HG03095 (cell line): ENCODE measurements around the gene PLA2G12B.
"Not testable (repeated sequence)": the region's sequence is repeated elsewhere in the genome, so short reads cannot be mapped to it uniquely, and the experiment has no call there.

Source experiments
- ATAC-seq: cut with Tn5 transposase; IDR thresholded peaks from one replicate; pipeline ENCODE4 v1.9.1; 2021; ENCODE audit warnings: moderate library complexity; ENCODE audit not compliant: unreplicated experiment

Gene PLA2G12B

DNA sequence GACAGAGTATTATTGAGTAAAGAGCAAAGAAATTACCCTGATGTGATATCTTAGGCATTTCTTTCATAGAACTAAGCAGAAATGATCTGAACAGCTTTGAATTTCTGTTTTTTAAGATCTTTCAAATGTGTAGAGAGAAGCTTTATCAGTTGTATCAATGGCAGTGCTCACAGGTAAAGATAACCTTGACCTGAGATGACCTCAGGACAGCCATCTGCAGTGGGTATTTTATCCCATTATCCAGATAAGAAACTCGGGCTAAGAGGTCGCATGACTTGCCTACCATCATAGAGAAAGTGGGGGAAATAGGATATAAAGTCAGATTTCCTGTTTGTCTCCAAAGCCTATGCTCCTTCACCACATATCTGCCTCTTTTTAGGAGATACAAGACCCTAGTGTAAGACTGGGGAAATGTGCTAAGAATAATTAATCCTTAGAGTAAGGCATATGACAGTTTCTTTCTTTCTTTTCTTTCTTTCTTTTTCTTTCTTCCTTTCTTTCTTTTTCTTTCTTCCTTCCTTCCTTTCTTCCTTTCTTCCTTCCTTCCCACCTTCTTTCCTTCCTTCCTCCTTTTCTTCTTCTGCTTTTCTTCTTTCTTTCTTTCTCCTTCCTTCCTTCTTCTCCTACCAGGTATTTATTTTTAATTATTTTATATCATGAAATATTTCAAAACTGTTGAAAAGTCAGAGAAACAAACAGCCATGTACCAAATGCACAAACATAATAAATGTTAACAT, 10.9 kb downstream of the PLA2G12B start:
- ATAC-seq = no peak

DNA sequence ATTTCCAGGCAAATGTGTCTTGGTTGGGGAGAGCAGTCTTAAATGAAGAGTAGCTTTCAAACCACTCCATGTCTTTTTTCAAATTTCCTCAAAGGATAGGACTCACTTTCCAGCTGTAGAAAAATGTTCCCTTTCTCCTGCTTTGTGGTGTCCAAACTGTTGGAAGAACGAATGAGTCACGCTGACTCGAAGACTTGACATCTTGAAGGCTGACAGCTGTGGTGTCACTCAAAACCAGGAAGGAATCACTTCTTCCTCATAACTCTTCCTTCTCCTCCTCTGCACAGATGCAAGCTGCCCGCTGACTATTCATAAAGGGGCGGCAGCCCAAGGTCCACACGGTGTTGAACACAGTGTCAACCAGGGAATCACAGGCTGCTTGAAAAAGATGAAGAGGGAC, 19.2 kb downstream of the PLA2G12B start:
- no peak for ATAC-seq

DNA sequence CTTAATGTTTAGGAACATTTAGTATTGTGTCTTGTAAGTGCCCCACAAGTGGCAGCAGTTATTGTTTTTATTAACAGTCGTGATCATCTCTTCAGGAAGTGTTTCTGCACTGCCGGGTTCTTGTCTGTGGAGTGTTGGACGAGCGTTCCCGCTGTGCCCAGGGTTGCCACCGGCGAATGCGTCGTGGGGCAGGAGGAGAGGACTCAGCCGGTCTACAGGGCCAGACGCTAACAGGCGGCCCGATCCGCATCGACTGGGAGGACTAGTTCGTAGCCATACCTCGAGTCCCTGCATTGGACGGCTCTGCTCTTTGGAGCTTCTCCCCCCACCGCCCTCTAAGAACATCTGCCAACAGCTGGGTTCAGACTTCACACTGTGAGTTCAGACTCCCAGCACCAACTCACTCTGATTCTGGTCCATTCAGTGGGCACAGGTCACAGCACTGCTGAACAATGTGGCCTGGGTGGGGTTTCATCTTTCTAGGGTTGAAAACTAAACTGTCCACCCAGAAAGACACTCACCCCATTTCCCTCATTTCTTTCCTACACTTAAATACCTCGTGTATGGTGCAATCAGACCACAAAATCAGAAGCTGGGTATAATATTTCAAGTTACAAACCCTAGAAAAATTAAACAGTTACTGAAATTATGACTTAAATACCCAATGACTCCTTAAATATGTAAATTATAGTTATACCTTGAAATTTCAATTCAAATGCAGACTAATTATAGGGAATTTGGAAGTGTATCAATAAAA, 22.2 kb downstream of the PLA2G12B start:
- ATAC-seq = no peak

DNA sequence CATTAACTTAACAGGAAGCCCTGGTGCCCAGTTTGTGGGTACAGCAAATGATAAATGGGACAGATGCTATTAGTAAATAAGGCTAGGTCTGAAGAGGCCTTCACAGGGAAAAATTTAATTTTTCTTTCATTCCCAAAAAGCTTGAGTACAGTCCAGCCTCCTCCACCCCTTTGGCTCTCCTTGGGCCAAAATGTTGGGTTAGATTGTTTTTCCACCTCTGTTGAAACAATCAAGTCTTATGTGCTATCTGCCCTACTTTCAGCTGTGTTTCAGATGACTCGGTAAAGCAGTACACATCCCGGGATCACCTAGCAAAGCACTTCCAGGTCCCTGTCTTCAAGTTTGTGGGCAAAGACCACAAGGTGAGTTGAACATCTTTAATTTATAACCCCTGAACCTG, 24.3 kb downstream of the PLA2G12B start:
- ATAC-seq = no peak

DNA sequence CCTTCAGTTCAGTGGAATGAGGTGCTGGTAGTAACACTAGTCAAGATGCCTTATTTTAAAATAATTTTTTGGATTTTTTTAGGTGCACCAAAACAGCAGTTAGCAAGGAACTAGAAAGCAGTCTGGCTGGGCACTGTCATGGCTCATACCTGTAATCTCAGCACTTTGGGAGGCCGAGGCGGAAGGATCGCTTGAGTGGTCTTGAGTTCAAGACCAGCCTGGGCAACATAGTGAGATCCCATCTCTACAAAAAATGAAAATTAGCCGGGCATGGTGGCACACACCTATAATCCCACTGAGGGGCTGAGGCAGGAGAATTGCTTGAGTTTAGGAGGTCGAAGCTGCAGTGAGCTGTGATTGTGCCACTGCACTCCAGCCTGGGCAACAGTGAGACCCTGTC, 25.8 kb downstream of the PLA2G12B start:
- ATAC-seq = no peak

DNA sequence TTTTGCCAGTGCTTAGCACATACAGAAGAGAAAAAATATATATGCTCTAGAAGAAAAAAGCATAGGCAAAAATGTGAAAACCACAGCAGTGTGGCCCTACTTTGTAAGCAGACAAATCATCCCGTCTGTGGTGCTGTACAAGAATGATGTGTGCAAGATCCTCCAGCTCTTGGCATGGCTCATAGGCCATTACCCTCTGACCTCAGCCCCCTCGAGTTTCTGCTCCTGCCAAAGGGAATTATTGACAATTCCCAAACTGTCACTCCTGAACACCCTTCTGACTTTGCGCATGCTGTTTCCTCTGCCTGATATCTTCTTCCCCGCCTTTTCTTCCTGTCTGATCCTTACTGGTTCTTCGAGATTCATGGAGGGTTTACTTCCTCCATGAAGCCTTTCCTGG, 27.1 kb downstream of the PLA2G12B start:
- no peak for ATAC-seq

DNA sequence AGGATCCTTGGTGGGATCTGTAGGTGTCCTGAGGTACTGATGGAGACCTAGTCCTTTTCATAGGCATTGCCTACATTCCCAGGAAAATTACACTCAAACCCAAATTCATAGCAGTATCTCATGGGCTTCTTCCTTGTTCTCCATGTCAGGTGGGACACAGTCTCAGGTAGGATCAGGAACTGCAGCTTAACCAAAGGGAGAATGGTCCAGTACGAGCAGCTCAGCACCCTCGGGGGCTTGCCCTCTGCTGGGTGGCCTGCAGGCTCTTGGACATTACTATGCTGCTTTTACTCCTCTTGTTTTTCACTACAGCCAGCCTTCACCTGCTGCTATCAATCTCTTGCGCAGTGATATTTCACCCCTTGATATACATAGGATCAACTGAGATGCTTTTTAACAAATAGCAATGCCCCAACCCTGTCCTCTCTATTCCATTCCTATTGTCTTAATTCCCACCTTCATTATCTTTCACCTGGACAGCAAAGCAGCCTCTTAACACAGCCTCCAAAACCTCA, 28.6 kb downstream of the PLA2G12B start:
- ATAC-seq = no peak

DNA sequence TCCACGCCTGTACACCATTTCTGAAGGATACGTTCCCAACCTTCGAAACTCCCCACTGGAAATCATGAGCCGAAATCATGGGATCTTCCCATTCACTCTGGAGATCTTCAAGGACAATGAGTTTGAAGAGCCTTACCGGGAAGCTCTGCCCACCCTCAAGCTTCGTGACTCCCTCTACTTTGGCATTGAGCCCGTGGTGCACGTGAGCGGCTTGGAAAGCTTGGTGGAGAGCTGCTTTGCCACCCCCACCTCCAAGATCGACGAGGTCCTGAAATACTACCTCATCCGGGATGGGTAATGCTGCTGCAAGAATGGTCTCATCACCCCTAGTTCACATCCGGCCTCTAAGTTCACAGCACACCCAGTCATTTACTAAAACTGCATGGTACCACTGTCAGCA, 30.3 kb downstream of the PLA2G12B start:
- no peak for ATAC-seq

DNA sequence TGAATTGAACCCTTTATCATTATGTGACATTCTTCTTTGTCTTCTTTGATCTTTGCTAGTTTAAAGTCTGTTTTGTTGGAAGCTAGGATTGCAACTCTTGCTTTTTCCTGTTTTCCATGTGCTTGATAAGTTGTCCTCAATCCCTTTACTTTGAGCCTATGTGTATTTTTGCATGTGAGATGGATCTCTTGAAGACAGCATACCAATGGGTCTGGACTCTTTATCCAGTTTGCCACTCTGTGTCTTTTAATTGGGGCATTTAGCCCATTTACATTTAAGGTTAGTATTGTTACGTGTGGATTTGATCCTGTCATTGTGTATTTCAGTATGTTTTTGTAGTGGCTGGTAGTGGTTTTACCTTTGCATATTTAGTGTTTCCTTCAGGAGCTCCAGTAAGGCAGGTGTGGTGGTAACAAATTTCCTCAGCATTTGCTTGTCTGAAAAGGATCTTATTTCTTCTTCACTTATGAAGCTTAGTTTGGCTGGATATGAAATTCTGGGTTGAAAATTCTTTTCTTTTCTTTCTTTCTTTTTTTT, 33.4 kb downstream of the PLA2G12B start:
- ATAC-seq = not testable (repeated sequence)

DNA sequence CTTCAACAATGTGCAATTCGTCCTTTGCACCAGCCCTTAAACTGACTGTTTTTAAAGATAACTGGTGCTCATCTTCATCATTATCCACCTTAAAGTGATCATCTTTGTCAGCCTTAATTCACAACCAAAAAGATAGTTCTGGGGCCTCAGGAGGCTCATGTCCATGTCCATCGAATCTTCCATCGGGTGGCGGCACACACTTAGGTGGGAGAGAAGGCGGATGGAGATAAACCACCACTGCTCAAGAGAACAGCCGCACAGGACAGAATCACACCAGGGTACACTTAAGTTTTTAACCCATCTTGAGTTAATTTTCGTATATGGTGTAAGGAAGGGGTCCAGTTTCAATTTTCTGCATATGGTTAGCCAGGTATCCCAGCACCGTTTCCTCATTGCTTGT, 36.3 kb downstream of the PLA2G12B start:
- no peak for ATAC-seq

DNA sequence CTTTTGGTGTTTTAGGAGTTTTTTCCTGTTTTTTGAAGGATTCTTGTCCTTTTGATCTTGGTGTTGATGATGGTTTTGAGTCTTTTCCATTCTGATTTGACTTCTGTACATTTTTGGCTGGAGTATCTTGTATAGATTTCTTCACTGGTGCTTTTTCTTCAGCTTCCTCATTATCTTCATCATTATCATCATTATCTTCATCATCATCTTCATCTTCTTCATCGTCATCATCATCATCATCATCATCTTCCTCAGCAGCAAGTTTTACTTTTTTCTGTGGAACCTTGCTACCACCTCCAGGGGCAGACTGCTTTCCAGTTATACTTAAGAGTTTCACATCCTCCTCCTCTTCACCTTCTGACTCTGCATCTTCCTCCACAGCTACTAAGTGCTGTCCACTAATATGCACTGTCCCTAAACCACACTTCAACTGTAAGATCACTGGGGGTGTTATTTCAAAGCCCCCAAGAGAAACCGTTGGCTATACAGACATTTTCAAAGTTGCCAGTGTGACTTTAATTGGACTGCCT, 36.7 kb downstream of the PLA2G12B start:
- not testable (repeated sequence) for ATAC-seq

DNA sequence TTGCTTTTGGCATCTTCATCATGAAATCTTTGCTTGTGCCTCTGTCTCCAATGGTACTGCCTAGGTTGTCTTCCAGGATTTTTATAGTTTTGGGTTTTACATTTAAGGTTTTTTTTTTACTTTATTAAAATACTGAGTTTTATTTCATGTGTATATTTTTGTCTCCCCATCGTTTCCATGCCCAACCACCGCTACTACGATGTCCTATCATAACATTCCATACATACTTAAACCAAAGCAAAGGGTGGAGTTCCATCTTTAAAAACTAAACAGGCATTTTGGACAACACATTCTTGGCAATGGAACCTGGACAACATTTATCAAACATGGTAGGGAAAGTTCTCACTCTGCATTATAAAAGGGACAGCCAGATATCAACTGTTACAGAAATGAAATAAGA, 37.4 kb downstream of the PLA2G12B start:
- not testable (repeated sequence) for ATAC-seq

DNA sequence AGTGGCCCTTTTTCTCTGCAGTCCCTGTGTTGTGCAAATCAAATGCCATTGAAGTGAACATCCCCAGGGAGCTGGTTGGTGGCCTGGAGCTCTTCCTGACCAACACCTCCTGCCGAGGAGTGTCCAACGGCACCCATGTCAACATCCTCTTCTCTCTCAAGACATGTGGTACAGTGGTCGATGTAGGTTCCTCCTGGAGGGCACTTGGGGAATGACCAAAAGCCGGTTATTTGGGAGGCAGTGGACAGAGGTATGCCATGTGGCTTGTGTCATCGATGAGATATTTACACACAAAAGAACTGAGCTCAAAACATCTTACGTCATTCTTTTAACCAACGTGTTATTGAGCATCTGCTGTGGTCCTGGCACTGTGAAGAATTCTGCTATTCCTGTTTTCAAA, 41.3 kb downstream of the PLA2G12B start:
- ATAC-seq = no peak

DNA sequence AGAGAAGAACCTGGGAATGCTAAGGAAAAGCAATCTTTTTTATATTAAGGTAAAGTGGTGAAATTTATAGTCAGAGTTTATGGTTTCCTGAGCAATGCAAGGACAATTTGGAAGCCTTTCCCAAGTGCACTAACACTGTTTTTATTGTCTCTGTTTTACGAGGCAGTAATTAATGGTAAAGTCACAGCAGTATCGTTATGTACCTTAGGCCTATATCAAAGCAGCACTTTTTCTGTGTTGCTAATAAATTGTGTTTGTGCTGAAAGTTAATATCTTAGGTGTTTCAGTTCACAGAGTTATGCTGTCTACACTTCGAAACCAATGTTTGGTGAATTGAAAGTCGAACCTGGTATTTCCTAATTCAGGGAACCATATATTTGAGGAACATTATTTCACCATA, 41.9 kb downstream of the PLA2G12B start:
- no peak for ATAC-seq

DNA sequence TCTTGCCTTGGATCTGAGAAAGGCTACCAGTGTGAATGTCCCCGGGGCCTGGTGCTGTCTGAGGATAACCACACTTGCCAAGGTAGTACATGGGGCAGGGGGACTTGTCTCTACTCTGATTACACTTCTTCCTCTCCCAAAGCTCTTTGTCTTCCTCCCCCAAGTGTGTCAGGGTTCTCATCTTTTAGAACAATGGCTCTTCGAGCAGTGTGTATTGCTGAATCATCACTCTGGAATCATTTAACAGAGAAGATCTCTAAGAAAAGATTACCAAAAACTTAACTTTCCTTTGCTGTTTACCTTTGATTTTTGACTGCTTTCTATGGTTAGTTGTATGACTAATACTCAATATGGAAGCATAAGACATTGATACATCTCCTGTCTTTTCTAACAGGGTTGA, 42.8 kb downstream of the PLA2G12B start:
- no peak for ATAC-seq

DNA sequence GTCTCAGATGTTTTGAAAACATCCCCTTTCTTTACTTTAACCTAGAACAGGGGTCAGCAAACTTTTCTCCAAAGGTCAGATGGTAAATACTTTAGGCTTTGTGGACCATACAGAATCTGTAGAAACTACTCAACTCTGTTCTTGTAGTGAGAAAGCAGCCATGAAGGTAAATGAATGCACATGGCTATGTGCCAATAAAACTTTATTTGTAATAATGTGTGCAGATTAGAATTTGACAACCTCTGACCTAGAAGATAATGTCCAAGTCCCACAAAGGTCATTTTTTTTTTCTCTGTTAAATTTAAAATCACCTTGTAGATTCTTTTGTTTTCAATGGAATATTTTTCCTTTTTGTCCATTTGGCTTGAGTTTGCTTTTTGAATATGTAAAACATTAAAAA, 43.9 kb downstream of the PLA2G12B start:
- ATAC-seq = no peak

DNA sequence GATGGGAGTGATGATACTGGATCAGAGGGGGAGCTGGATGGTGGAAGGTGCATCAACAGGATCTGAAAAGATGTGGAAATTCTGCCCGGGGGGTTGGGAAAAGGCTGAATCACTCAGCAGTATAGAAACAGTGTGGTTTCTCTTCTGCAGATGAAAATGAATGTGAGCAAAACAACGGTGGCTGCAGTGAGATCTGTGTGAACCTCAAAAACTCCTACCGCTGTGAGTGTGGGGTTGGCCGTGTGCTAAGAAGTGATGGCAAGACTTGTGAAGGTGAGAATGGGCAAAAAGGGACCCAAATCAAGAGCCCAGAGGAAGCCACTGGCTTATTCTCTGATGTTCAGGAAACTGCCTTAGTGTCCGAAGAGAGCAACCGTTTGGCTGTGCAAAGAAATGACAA, 48.2 kb downstream of the PLA2G12B start:
- no peak for ATAC-seq

DNA sequence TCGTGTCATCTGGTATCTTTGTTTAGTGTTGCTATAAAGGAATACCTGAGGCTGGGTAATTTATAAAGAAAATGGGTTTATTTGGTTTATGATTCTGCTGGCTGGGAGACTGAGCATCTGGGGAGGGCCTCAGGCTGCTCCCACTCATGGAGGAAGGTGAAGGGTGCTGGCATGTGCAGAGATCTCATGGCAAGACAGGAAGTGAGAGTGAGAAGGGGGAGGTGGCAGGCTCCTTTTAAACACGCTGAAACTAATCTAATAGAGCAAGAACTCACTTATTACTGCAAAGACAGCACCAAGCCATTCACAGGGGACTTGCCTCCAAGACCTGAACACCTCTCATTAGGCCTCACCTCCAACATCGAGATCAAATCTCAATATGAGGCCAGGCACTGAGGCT, 49.8 kb downstream of the PLA2G12B start:
- ATAC-seq = no peak

DNA sequence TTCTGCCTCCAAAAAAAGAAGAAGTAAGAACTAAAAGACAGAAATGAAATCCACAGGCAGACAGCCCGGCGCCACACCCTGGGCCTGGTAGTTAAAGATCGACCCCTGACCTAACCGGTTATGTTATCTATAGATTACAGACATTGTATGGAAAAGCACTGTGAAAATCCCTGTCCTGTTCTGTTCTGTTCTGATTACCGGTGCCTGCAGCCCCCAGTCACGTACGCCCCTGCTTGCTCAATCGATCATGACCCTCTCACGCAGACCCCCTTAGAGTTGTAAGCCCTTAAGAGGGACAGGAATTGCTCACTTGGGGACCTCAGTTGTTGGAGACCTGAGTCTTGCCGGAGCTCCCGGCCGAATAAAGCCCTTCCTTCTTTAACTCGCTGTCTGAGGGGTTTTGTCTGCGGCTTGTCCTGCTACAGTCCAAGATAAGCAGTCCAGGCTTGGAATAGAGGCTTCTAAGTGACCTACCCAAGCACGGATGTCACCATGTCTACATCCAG, 50.6 kb downstream of the PLA2G12B start:
- not testable (repeated sequence) for ATAC-seq

DNA sequence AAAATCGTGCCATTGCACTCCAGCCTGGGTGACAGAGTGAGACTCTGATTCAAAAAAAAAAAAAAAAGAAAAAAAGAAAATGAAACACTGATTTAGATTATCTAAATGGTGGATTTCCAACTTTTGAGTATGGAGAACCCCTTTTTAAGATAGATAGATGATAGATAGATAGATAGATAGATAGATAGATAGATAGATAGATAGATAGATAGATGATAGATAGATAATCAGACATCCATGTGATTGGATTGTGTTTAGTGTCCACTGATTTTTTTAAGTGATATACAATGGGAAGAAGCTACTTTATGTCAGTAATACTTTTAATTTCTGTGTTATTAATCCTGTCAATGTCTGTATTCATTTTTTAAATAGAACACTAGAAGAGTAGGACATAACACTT, 55.1 kb downstream of the PLA2G12B start:
- ATAC-seq = no peak

DNA sequence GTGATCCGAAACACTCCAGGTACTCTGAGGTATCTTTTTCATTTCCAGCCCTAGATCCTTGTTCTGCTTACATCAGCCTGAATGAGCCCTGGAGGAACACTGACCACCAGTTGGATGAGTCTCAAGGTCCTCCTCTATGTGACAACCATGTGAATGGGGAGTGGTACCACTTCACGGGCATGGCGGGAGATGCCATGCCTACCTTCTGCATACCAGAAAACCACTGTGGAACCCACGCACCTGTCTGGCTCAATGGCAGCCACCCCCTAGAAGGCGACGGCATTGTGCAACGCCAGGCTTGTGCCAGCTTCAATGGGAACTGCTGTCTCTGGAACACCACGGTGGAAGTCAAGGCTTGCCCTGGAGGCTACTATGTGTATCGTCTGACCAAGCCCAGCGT, 56.0 kb downstream of the PLA2G12B start:
- no peak for ATAC-seq
